ENCODE results near the gene TCEA3. TPM values are rescaled to one million over a fixed set of nuclear protein-coding genes. Genes with fewer than 3 reads are reported as not detected.

Gene TCEA3
- 2.1 and 2.3 TPM in 2 replicates for total RNA-seq (2014; rRNA removed; shearing (Covaris generic))

DNA sequence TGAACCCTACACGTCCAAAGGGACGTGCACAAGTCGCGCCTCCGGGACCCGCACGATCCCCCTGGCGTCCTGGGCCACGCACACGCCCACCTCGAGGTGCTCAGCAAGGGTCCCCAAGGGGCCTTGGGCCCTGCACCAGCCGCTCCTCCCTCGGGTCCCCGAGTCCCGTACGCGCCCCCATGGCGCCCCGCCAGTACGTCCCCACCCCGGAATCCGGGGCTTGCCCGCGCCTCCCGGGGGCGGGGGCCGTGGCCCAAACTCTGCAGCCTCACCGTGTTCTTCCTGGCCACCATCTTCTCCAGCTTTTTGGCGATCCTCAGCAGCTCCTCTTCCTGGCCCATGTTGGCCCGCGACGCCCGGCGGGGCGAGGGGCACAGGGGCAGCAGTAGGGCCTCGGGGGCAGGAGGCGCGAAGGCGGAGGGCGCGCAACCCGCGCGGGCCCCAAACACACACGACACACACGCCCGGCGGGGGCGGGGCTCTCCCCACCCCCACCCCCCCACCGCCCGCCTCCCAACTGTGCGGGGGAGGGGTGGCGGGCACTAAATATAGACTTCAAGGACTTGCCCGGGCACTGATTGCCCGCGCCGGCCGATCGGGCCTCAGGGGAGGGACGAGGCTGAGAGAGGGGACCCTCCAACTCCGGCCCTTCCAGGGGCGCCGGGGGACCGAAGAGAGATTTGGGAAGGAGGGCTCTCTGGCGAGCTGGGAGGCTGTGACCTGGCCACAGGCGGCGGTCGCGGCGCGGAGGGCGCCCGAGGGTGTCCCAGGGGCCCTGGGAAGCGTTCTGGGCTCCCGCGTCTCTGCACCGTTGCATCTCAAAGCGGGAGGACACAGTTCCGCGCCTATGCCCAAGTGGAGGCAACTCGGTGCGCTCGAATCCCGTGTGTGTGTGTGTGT lies at the start of gene TCEA3:
TSS of gene TCEA3 (minus strand) at position 456 of the 900 bp plus-strand sequence. CDS start at position 341, 115 bp downstream.
- DNase-seq (ENCODE audit: low spot score), result no peak

DNA sequence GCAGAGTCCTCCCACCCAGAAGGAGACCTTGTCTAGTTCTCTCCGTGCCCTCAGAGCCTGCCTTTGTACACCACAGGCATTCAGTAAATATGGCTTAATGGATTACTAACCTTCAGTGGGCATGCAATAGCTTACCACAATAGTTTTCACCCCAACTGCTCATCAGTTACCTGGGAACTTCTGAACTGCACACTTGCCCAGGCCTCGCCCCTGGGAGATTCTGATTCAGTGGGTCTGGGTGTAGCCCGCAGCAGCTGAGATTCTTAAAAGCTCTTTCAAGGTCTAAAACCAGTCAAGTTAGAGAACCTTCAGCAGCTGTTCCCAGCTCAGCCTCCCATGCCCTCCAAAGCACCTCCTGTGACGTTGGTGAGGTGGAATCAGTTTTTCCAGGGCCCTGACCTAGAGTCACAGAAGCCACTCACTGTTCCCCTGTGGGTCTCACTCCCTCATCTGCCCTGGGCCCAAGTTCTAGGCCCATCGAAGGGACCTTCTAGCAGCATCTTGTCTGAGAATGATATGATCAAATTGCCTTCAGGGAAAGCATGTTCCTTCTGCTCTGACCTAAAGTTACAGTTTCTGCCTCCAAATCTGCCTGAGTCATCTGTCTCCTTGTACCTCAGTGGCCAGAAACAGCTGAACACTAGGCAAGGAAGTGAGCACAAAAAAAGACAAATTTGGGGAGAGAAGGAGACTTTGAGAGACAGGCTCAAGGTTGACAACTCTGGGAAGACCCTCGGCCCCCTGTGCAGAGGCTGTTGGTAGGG lies 48.7 kb upstream of the TCEA3 start:
- DNase-seq (ENCODE audit: low spot score), result no peak

DNA sequence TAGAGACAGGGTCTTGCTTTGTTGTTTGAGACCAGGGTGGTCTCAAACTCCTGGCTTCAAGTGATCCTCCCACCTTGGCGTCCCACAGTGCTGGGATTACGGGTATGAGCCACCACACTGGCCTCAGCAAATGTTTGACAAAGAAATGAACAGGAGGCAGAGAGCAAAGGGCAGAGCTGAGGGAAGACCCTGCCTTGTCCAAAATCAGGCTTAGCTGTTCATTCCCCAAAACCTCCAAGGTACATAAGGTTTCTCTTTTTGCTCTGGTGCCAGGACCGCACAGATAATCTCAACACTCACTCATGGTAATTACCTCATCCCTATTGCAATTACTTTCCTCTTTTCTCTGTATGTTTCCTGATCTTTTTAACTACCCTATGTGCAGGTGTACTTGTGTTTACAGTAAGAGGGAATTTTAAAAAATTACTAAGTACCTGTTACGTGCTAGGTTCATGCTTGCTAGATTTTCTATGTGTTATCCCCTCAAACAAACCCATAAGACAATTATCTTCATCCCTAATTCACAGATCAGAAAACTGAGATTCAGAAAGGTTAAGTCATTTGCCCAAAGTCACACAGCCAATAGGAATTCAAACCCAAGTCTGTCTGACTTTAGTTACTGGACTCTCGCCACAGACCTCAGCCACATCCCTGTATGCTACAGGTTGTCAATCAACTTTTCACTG lies 47.9 kb upstream of the TCEA3 start:
- DNase-seq (ENCODE audit: low spot score), result no peak

DNA sequence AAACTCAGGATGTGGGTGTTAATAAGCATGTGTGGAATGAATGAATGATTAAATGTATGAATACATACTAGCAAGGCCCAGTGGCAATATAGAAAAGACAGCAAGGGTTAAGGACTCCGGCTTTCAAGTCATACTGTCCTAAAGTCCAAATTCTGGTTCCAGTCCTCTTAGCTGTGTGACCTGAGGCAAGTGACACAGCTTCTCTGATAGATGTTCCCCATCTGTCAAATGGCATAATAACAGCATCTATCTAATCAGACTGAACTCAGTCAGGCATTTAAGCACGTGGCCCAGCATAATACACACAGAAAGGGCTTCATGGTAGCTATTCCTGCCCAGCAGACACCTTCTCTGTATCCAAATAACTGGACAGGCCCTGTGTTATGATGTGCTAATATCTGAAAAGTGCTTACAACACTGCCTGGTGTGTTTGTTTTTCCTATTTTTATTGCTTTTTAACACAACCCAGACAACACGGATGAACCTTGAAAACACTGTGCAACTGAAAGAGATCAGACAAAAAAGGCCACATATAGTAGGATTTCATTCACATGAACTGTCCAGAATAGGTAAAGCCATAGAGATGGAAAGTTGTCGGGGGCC lies 47.0 kb upstream of the TCEA3 start:
- DNase-seq (ENCODE audit: low spot score), result no peak

DNA sequence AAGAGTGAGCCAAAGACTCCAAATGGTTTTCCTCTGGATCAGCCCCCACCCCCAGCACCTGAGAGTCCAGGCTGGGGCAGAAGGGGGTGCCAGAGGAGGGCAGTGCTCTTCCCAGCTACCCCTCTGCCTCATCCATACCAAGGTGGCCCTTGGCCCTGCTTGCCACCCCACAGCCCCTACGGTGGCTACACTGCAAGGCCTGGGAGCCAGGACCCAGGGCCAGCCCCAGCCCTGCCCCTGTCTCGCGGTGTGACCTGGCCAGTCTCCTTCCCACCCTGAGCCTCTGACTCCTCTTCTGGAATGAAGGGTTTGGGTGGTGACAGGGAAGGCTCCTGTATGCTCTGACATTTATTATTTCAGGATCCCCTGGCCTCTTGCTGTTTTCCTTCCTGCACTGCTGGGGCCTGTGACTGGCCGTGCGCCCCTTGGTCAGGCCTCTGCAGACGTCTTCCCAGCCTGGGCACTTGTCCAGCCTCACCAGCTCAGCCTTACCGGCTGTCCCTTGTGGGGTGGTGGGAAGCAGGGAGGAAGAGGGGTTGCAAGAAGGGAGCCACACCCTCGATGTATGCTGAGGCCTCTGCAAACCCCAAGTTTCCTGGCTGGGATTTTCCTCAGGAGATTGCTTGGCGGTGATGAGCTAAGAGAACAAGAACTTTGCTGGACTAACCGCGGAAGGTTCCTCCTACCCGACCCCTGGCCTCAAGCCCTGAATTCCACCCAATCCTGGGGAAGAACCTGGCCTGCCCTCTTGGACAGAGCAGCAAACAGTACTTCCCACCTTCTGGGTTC lies 45.9 kb upstream of the TCEA3 start:
- DNase-seq (ENCODE audit: low spot score), result no peak

DNA sequence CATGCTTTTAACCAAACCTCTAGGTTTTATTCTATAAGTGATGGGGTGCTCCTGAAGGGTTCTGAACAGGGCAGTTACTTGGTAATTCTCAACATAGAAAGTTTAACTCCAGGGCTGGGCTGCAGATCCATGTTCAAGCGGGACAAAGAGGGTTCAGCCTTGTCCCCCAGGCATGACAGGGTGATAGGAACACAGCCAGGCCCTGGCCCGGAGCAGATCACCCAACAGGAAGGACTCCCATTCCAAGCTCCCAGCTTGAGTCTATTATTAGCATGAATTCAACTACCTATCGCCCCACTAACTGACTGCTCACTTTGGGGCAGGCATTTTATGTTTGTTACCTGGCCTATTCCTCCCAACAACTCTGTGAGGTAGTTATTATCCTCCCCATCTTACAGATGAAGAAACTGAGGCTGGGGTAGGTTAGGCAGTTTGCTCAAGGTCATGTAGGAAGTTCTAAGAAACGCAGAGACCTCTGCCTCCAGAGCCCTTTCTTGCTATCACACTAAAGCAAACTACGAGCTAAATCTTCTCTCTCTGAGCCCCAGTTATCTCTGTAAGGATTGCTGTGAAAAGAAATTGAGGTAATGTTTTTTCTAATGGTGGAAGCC lies 44.9 kb upstream of the TCEA3 start:
- no peak for DNase-seq (ENCODE audit: low spot score)

DNA sequence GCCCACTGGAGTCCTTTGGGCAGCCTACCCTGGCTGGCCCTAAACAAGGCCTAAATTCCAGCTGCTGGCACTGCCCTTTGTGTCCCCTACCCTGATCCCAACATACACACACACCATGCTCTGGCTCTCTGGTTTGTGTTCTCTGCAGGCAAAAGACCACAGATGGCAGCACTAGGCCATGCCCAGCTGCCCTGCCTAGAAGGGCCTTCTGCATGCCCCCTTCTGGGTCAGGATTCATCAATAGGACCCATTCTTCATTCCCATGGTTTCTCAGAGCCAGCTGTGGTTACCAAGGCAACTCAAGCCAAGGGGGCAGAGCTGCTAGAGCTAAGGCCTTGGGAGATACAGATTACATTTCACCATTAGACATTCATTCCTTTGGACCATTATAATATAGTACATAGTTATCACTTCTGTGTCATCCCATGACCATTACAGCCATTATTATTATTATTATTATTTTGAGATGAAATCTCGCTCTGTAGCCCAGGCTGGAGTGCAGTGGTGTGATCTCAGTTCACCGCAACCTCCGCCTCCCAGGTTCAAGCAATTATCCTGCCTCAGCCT lies 42.0 kb upstream of the TCEA3 start:
- no peak for DNase-seq (ENCODE audit: low spot score)

DNA sequence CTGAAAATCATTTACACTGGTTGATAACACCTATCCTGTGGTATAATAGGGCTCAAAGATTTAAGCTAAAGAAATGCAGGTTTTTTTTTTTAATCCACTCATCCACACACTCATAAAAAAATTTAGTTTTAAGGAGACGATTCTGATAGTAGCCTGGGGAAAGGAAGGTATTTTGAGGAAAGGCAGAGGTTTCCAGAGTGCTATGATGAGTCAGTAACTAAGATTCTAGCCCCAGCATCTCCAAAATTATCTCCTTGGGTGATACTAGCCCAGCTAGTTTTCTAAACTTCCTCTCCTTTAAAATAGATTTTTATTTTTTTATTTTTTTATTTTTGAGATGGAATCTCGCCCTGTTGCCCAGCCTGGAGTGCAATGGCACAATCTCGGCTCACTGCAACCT lies 38.7 kb upstream of the TCEA3 start:
- no peak for DNase-seq (ENCODE audit: low spot score)

DNA sequence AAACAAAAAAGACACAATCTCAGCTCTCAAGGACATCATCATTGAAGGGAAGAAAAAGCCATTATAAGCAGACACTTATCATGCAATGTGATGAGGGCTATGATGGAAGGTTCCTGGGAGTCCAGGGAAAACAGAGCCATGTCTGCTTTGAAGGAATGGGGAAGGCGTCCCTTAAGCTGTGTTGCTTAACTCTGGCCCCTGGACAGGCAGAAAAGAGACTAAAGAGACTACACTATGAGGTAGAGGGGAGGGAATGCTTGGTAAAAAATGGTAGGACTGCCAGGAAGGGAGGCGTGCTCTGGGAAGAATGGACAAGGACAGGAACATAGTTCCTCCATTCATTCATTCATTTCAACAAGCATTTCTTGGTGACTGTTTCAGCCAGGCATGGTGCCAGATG lies 38.2 kb upstream of the TCEA3 start:
- DNase-seq (ENCODE audit: low spot score), result no peak

DNA sequence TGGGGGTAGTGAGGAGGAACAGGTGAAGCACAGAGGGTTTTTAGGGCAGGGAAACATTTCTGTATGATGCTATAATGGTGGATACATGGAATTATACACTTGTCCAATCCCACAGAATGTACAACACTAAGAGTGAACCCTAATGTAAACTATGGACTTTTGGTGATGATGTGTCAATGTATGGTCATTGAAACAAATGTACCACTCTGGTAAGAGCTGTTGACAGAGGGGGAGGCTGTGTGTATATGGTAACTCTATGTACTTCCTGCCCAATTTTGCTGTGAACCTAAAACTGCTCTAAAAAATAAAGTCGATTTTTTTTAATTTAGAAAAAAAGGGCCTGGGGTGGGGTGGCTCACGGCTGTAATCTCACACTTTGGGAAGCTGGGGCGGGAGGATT lies 36.5 kb upstream of the TCEA3 start:
- DNase-seq (ENCODE audit: low spot score), result no peak

DNA sequence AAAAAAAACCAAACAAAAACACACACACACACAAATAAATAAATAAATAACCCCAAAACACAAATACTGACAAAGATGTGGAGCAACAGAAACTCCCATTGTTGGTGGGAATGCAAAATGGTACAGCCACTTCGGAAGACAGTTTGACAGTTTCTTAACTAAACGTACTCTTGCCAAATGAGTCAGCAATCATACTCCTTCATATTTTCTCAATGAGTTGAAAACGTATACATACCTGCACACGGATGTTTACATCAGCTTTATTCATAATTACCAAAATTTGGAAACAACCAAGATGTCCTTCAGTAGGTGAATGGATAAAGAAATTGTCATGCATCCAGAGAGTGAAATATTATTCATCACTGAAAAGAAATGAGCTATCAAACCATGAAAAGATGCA lies 36.0 kb upstream of the TCEA3 start:
- no peak for DNase-seq (ENCODE audit: low spot score)

DNA sequence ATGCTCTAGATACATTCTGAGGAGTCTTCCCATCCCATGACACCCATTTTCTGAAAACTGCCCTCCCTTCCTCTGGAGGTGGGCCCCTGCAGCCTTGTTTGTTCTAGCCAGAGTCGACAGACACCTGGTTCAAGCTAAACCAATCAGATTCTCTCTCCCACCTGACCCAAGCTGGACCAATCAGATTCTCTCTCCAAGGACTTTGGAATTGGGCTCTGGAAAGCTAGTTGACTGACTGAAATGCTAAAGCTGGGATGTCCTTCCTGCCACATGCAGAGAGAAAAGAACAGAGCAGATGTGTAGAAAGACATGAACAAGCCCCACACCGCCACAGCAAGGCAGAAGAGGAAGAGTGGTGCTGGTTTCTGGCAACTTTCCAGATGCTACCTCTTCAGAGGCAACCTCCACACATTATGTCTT lies 34.8 kb upstream of the TCEA3 start:
- no peak for DNase-seq (ENCODE audit: low spot score)

DNA sequence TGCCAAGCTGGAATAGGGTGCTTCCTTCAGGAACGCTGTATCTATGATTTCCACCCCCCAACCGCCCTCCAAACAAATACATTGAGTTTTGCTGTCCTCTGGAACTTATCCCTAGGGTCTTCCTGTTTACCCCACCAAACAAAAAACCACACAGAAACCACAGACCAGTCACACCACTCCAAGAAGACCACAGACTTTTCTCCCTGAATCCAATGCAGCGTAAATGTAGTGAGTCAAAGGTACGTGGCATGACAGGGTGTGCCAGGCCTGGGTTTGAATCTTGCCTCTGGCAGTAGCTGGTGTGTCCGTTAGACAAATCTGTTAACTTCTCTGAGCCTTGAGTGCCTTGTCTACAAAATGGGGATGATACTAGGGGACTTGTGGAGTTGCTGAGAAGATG lies 31.7 kb upstream of the TCEA3 start:
- DNase-seq (ENCODE audit: low spot score), result no peak

DNA sequence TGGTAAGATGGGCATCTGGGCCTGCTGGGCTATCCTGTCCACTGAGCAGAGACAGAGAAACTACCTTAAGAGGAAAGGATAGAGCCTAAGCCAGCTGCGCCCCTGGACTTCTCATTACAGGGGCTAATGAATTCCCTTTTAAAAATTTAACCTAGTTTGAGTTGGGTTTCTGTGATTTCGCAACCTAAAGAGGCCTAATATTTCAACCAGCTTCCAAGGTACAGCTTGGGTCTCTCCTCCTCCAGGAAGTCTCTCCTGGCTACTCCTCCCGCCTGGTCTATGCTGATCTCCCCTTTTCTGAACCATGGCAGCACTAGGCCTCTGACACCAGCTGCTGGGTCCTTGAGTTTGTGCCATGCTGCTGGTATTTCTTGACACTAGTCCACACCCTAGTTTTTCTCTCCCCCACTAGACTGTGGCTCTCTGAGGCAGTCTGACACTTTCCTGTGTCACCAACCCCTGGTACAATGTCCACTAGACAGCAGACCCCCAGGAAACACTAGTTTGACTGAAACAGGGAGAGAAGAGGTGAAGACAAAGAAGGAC lies 29.0 kb upstream of the TCEA3 start:
- no peak for DNase-seq (ENCODE audit: low spot score)

DNA sequence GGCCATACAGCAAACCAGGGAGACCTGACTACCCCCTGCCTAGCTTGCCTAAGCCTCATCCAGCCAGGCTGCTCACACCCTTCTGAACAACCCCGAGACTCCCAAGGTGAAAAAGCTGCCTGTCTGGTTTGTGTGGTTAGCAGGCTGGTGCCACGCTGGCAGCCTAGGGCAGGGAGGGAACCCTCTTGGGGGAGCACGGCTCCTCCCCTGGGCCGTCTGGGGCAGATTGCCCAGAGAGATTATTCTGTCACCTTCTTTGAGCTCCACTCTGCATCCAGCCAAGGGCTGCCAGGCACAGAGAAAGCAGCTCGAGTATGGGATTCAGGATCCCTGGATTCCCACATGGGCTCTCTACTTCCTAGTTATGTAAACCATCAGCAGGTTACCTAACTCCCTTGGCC lies 27.5 kb upstream of the TCEA3 start:
- peak; percentile 98 for DNase-seq (ENCODE audit: low spot score)

DNA sequence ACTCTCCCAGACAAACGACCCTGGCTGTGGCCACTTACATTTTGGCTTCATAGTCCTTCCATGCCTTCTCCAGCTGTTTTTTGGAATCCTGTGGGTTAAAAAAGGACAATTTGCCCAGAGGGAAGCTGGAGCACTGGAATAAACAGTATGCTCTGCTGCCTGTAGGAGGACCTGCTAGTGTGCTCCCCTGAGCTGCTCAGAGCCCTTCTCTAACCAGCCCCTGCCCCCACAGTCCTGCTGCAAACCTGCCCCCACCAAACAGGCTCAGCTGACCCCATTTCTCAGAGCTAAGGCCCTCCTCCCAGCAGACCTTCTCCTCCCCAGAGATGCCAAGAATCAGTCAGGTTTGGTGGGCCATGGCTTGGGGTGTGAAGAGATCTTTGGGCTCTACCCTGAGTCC lies 26.9 kb upstream of the TCEA3 start:
- DNase-seq (ENCODE audit: low spot score), result no peak

DNA sequence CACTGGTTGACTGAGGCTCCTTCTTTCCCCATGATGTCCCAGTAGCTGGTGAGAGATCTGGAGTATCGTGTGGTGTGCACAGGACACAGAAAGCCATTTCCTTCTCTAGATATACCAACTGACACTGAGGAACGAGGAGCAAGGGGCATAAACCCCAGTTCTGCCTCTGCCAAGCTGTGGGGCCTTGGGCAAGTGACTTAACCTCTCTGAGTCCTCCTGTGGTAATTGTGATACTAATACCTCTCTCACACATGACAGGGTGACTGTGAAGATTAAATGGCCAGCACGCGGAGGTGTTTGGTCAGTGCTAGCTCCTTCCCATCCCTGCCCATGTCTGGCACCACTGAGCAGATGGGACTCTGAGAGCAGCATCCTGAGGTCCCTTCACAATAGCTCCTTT lies 26.3 kb upstream of the TCEA3 start:
- DNase-seq (ENCODE audit: low spot score), result no peak

DNA sequence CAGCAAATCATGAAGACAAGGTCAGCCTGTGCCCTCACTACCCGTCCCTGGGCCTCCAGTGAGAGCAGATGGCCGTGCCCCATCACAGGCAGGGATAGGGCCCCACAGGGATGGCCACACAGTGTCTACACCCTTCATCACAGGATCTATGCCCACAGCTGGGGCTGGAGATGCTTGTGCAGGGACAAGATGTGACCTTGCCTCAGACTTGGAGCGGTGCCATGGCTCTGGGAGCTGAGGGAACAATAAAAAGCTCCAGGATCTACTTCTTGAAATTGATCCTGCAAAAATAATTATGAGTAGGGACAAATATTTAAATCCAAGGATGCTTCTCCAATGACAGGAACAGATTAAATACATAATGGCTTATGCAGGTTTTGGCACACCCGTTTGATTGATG lies 25.4 kb upstream of the TCEA3 start:
- peak; percentile 14 for DNase-seq (ENCODE audit: low spot score)

DNA sequence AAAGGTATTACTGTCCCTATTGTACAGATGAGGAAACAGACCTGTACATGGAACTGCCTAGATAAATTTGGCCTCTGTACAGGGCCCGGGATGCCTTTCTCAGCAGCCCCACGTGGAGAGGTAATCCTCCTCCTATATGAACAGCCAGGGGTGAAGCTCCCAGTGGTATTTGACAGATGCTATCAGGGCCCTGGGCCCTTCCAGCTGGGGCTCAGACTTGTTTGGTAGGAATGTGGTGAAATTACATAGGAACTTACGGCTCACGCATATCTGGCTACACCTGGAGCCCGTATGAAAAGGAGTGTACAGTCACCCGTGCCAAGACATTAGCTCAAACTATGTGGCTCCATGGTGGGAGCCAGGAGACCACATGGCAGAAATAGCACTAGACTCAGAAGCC lies 24.8 kb upstream of the TCEA3 start:
- peak; percentile 16 for DNase-seq (ENCODE audit: low spot score)

DNA sequence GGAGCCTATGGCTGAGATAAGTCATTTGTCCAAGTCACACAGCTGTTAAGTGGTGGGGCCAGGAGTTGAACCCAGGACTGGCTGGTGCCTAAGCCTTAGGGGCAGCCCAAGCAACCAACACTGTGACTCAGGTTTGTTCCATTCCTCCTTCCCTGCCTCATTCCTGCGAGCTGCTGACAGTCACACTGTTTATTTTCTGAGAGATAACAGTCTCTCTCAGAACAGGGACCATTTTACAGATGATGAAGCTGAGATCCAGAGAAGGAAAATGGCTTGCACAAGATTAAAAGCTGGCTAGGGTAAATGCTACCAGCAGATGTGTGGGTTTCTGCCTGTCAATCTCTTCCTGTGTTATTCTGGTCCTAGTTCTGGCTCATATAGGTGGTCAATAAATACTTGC lies 24.3 kb upstream of the TCEA3 start:
- no peak for DNase-seq (ENCODE audit: low spot score)

Data from HT-29 (cell line).